Gastroesophageal sphincter (tissue), 4 donors: Measurements from ENCODE around the gene MTTP. TPM values are rescaled to one million over a fixed set of nuclear protein-coding genes. Genes with fewer than 3 reads are reported as not detected.
A peak's percentile ranks its signal among the peaks of the same experiment; 100 is the strongest.

Experiments
- ATAC-seq: fragments of 150-250 bp; one replicate; pipeline ENCODE4 v1.9.1; 2016; ENCODE audit warnings: mild to moderate bottlenecking, moderate library complexity
- H3K27ac ChIP-seq, 4 donors: fragments of 200-600 bp; sonication (generic) in 3 of 4; 1 replicate in 3 of 4; 2 replicates in 1 of 4; pipeline ENCODE4 v1.5.1; 2016 to 2019
- H3K27me3 ChIP-seq: fragments of 200-600 bp; sonication (generic); one replicate; pipeline ENCODE4 v1.5.1; 2019
- H3K36me3 ChIP-seq, 2 donors: fragments of 200-600 bp; sonication (generic); one replicate each; pipeline ENCODE4 v1.5.1; 2019; ENCODE audit warnings: control low read depth in 1 of 2
- H3K4me1 ChIP-seq, 3 donors: fragments of 200-600 bp; sonication (generic); 1 replicate in 2 of 3; 2 replicates in 1 of 3; pipeline ENCODE4 v1.5.1; 2016 to 2019; ENCODE audit warnings: control low read depth in 2 of 3
- H3K4me3 ChIP-seq, 2 donors: fragments of 200-600 bp; sonication (generic); one replicate each; pipeline ENCODE4 v1.5.1; 2019; ENCODE audit warnings: mild to moderate bottlenecking in 1 of 2, moderate library complexity in 1 of 2
- H3K9me3 ChIP-seq, 3 donors: fragments of 200-600 bp; sonication (generic); one replicate each; pipeline ENCODE4 v1.5.1; 2017 to 2019; ENCODE audit warnings: control low read depth in 2 of 3
- EP300 ChIP-seq: sonication (generic); formaldehyde crosslinking; IDR thresholded peaks from one replicate; pipeline ENCODE4 v1.6.1; 2017; ENCODE audit warnings: antibody characterized with exemption, mild to moderate bottlenecking
- POLR2A ChIP-seq, 2 donors: fragments of 450-650 bp; IDR thresholded peaks; one replicate each; pipeline ENCODE4 v1.6.1; 2017; ENCODE audit warnings: antibody characterized with exemption in 2 of 2, mild to moderate bottlenecking in 2 of 2, moderate library complexity in 1 of 2
- POLR2AphosphoS5 ChIP-seq: sonication (generic); formaldehyde crosslinking; IDR thresholded peaks from one replicate; pipeline ENCODE4 v1.6.1; 2017; ENCODE audit warnings: antibody characterized with exemption
- WGBS, 2 donors: methylation state at CpG; one replicate each; pipeline ENCODE4 v1.1.5; 2018; ENCODE audit warnings: low coverage in 1 of 2; 5-methylcytosine and 5-hydroxymethylcytosine counted together
- total RNA-seq, 4 donors: library from RNA; depleted of rRNA; stranded (reverse); fragments of >200 nt; gene quantifications; one replicate each; pipeline ENCODE4 v1.1.0, GENCODE V29; 2016
- TF ChIP-seq, protein P1 (sequence below), 4 experiments: fragments of 200-600 bp in 2 of 4; fragments of 450-650 bp in 2 of 4; sonication (generic) in 1 of 4; IDR thresholded peaks; one replicate each; pipeline ENCODE4 v1.5.1; 2017 to 2019; ENCODE audit warnings: antibody characterized with exemption in 4 of 4, mild to moderate bottlenecking in 2 of 4, moderate library complexity in 2 of 4

MTTP gene
- total RNA-seq, 4 donors from 2014 or later, result 0.16 to 3.5 (median 1.2) TPM

DNA sequence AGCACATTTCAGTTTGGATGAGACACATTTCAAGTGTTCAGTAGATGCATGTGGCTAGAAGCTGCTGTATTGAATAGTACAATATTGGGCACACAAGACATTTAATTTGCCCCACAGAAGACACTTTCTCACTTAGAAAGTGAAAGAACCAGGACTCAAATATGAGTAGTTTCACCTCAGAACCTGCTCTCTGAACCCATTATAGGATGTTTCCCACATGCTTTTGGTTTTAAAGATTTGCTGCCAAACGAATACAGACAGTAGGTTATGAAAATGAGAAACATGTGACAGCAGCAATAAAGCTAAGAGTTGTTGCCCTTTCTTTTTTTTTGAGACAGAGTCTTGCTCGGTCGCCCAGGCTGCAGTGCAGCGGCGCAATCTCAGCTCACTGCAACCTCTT lies 50.7 kb downstream of the MTTP start:
- 65 to 81% methylated on average over 4 of the region's 5 CpGs for WGBS, 2 donors
- Histone ChIP-seq H3K9me3 (no peaks in the 10 kb centered on the region), H3K4me3 (no peak overlapping the region), H3K4me1 (peaks cover 0 to 37% (median 6%) of the 10 kb centered on the region in 3 donors), H3K27ac (peak overlapping the region in 3 of 4 donors; percentile 28 to 79 (median 76)), H3K36me3 (no peaks in the 10 kb centered on the region), H3K27me3 (no peaks in the 10 kb centered on the region)
- ATAC-seq, result no peak
- TF ChIP-seq, protein P1, sequence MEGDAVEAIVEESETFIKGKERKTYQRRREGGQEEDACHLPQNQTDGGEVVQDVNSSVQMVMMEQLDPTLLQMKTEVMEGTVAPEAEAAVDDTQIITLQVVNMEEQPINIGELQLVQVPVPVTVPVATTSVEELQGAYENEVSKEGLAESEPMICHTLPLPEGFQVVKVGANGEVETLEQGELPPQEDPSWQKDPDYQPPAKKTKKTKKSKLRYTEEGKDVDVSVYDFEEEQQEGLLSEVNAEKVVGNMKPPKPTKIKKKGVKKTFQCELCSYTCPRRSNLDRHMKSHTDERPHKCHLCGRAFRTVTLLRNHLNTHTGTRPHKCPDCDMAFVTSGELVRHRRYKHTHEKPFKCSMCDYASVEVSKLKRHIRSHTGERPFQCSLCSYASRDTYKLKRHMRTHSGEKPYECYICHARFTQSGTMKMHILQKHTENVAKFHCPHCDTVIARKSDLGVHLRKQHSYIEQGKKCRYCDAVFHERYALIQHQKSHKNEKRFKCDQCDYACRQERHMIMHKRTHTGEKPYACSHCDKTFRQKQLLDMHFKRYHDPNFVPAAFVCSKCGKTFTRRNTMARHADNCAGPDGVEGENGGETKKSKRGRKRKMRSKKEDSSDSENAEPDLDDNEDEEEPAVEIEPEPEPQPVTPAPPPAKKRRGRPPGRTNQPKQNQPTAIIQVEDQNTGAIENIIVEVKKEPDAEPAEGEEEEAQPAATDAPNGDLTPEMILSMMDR (IDR thresholded peaks at IDR 0.05), result no peak
- TF ChIP-seq POLR2A (IDR thresholded peaks at IDR 0.05) (no peak), EP300 (no peak), POLR2AphosphoS5 (no peak)

DNA sequence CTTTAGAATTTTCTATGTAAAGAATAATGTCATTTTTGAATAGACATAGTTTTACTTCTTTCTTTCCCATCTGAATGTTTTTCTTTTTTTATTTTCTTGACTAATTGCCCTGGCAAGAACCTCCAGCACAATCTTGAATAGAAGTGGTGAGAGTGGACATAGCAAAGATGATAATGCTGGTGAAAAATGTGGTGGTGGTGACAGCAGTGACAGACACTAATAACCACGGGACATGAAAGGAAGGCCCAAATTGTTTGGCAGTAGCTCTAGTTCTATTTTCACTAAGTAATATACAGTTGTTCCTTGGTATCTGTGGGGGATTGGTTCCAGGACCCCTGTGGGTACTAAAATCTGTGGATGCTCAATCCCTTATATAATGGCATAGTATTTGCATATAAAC lies 53.4 kb downstream of the MTTP start:
- 30 to 33% methylated on average over 1 of the region's 1 CpG for WGBS, 2 donors
- ATAC-seq, result no peak
- no peak overlapping the region for H3K4me3 ChIP-seq
- H3K27me3 ChIP-seq, result no peaks in the 10 kb centered on the region
- H3K36me3 ChIP-seq, result no peaks in the 10 kb centered on the region
- peaks cover 0 to 36% (median 6%) of the 10 kb centered on the region in 3 donors for H3K4me1 ChIP-seq
- H3K9me3 ChIP-seq, result no peaks in the 10 kb centered on the region
- H3K27ac ChIP-seq, result no peak overlapping the region
- TF ChIP-seq, protein P1 (IDR thresholded peaks at IDR 0.05), result no peak
- no peak for TF ChIP-seq POLR2A (IDR thresholded peaks at IDR 0.05)
- TF ChIP-seq EP300, result no peak
- TF ChIP-seq POLR2AphosphoS5, result no peak

DNA sequence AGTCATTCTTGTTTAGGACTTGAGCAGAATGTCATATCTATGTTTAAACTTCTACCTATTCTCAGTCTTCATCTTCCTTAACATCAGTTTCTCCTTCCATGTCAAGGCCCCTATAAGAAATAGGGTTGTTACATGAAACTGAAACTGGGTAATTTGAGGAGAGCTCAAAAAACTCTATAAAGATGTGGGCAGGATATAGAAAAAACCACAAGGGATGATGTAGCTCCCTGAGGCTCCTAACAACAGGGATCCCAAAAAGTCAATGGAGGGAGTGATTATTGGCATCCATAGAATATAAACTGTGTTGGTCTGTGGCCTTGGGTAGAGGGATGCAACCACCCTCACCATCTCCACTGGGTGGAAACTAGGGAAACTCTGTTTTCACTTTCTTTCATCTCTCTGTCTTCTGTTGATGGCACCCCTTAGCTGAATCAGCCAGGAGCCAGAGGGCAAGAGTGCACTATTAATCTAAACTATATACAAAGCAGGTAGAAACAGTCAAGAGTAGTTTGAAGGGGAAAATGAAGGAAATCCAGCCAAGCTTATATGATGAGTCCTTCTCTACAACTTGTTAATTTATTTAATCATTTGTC lies 55.4 kb downstream of the MTTP start:
- H3K9me3 ChIP-seq, result no peaks in the 10 kb centered on the region
- H3K27me3 ChIP-seq, result no peaks in the 10 kb centered on the region
- no peak for TF ChIP-seq POLR2AphosphoS5
- TF ChIP-seq EP300, result no peak
- no peak for TF ChIP-seq POLR2A (IDR thresholded peaks at IDR 0.05)
- TF ChIP-seq, protein P1 (IDR thresholded peaks at IDR 0.05), result no peak
- ATAC-seq, result no peak
- no peak overlapping the region for H3K4me3 ChIP-seq
- H3K36me3 ChIP-seq, result no peaks in the 10 kb centered on the region
- H3K4me1 ChIP-seq, result peaks cover 0 to 17% (median 0%) of the 10 kb centered on the region in 3 donors
- no peak overlapping the region for H3K27ac ChIP-seq

DNA sequence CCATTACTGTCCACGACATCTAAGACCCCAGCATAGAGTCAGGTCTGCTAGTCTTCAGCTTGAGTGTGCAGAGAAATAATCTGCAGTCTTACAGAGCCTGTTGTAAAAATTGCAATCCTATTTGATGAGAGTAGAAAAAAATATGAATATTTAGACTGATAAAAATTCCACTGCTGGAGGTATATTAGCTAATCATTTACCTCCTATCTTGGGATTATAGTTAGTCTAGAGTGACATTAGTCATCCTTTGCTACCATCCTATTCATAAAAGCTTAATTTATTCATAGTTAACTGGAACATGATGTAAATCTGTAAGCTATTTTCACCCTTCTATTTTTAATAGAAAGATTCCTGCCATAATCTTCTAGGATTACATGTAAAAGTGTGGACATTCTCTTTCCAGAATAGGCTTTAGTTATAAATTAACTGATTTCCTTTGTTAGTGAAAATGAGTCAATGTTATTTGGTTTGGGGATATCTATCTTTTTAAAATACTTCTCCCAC lies 56.3 kb downstream of the MTTP start:
- Histone ChIP-seq H3K9me3 (no peaks in the 10 kb centered on the region), H3K27me3 (no peaks in the 10 kb centered on the region), H3K4me3 (no peak overlapping the region), H3K36me3 (no peaks in the 10 kb centered on the region), H3K27ac (no peak overlapping the region), H3K4me1 (peaks cover 0 to 10% (median 0%) of the 10 kb centered on the region in 3 donors)
- WGBS, 2 donors, result 59 to 73% methylated on average over 1 of the region's 1 CpG
- TF ChIP-seq POLR2A (IDR thresholded peaks at IDR 0.05) (no peak), EP300 (no peak), POLR2AphosphoS5 (no peak)
- TF ChIP-seq, protein P1 (IDR thresholded peaks at IDR 0.05), result no peak
- ATAC-seq, result no peak

DNA sequence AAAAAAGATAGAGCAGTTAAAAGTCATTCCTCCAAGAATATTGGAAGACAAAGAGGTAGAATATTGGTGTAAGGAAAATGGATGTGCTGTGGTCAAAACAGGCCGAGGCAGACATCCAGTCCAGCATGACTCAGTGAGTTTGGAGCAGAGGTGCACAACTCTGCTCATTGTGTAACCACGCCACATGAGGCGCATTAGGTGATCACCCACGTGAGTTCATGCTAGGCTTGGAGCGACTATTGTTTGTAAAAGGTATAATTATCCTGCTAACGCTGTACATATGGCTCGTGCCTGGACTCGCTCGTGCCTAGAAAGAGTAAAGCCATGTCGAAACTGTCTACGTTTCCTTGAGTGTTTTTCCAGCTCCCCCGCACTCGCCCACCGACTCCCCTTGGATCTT lies 59.1 kb downstream of the MTTP start:
- TF ChIP-seq, protein P1 (IDR thresholded peaks at IDR 0.05), result no peak
- TF ChIP-seq EP300 (no peak), POLR2A (IDR thresholded peaks at IDR 0.05) (no peak), POLR2AphosphoS5 (no peak)

More for the DNA sequence above, 59.1 kb downstream of the MTTP start:
- Histone ChIP-seq H3K27me3 (no peaks in the 10 kb centered on the region), H3K4me3 (no peak overlapping the region), H3K4me1 (peaks cover 0 to 15% (median 0%) of the 10 kb centered on the region in 3 donors), H3K9me3 (no peaks in the 10 kb centered on the region), H3K36me3 (no peaks in the 10 kb centered on the region), H3K27ac (no peak overlapping the region)
- WGBS, 2 donors, result 88 to 89% methylated on average over 14 of the region's 14 CpGs
- ATAC-seq, result no peak
